HCT116 (cell line): ENCODE measurements around the gene DLG2. TPM values are rescaled to one million over a fixed set of nuclear protein-coding genes. Genes with fewer than 3 reads are reported as not detected.

Experiments used
- ATAC-seq: fragments of 200-7000 bp; cut with Tn5 transposase; 2 replicates; pipeline ENCODE4 v1.9.1; 2020; ENCODE audit warnings: mild to moderate bottlenecking, moderate library complexity
- BruUV-seq: library from RNA; stranded (reverse); fragments of 400-500 nt; replicated peaks from 2 replicates; lab custom pipeline; 2021; lab: Mats Ljungman, UMichigan
- CTCF ChIA-PET: fragments of 300-600 bp; sonication (Branson Sonifier 250); formaldehyde crosslinking; loops from one replicate; lab custom pipeline; 2021; ENCODE audit warnings: antibody characterized with exemption; lab: Charles Lee
- POLR2A ChIA-PET: fragments of 300-600, 350-600 bp; sonication (Branson Sonifier 250); formaldehyde crosslinking; loops from one replicate; lab custom pipeline; 2021; ENCODE audit warnings: antibody characterized with exemption; lab: Charles Lee
- RAD21 ChIA-PET, 2 experiments: fragments of 300-600 bp; sonication (Branson Sonifier 250); formaldehyde crosslinking; loops; one replicate each; lab custom pipeline; 2023; ENCODE audit warnings: low total read pairs in 2 of 2; ENCODE audit not compliant: uncharacterized antibody in 2 of 2, unreplicated experiment in 2 of 2, low non-redundant PET in 1 of 2; lab: Charles Lee
- DNase-seq: peaks from one replicate; pipeline ENCODE4 v3.0.0-alpha.2; 2010; ENCODE audit warnings: low read depth, low spot score
- H2AFZ ChIP-seq: fragments of 200-600 bp; shearing (Covaris generic), sonication (generic); 2 replicates; pipeline ENCODE4 v1.6.1; 2017; ENCODE audit warnings: low read depth, mixed run types, mixed read lengths, antibody characterized with exemption, low read length; ENCODE audit not compliant: poor library complexity, severe bottlenecking
- H3K27ac ChIP-seq: 2 replicates; pipeline ENCODE4 v1.5.1; 2012; ENCODE audit warnings: low read depth, low read length
- H3K27me3 ChIP-seq: fragments of 200-600 bp; sonication (generic); 2 replicates; pipeline ENCODE4 v1.6.1; 2016; ENCODE audit warnings: mixed run types, low read length, mixed read lengths; ENCODE audit not compliant: insufficient read depth
- H3K36me3 ChIP-seq, 2 experiments: fragments of 200-500 bp in 1 of 2; fragments of 200-600 bp in 1 of 2; sonication (Bioruptor generic) in 1 of 2; sonication (generic) in 1 of 2; 2 replicates each; pipeline versions ENCODE4 v1.5.1 to v1.6.1; 2014 to 2016; ENCODE audit warnings: low read length in 2 of 2, inconsistent platforms in 1 of 2, mixed read lengths in 1 of 2, mixed run types in 1 of 2; ENCODE audit not compliant: insufficient read depth in 2 of 2, control insufficient read depth in 1 of 2
- H3K4me1 ChIP-seq, 2 experiments: fragments of 200-600 bp in 1 of 2; sonication (generic) in 1 of 2; 2 replicates each; pipeline versions ENCODE4 v1.5.1 to v1.6.1; 2012 to 2017; ENCODE audit warnings: low read length in 2 of 2, inconsistent platforms in 1 of 2, mild to moderate bottlenecking in 1 of 2, mixed read lengths in 1 of 2, mixed run types in 1 of 2, moderate library complexity in 1 of 2; ENCODE audit not compliant: insufficient read depth in 2 of 2, control insufficient read depth in 1 of 2
- H3K4me2 ChIP-seq: fragments of 200-600 bp; sonication (generic); 2 replicates; pipeline ENCODE4 v1.6.1; 2017; ENCODE audit warnings: mixed run types, low read length, mixed read lengths
- H3K4me3 ChIP-seq, 2 experiments: fragments of 200-600 bp in 1 of 2; sonication (generic) in 1 of 2; replicated peaks in 1 of 2; 2 replicates each; pipeline ENCODE4 v1.5.1; 2011 to 2016; ENCODE audit warnings: low read length in 2 of 2, control low read depth in 1 of 2, low read depth in 1 of 2, mild to moderate bottlenecking in 1 of 2, mixed read lengths in 1 of 2, mixed run types in 1 of 2
- H3K79me2 ChIP-seq: fragments of 200-600 bp; sonication (generic); 2 replicates; pipeline ENCODE4 v1.6.1; 2017; ENCODE audit warnings: mild to moderate bottlenecking, mixed run types, low read length, moderate library complexity, mixed read lengths; ENCODE audit not compliant: insufficient read depth
- H3K9ac ChIP-seq: fragments of 200-600 bp; sonication (generic); 2 replicates; pipeline ENCODE4 v1.6.1; 2016; ENCODE audit warnings: low read length, mixed read lengths
- H3K9me2 ChIP-seq: fragments of 200-600 bp; sonication (generic), shearing (Covaris generic); 2 replicates; pipeline ENCODE4 v1.6.1; 2017; ENCODE audit warnings: mixed run types, mild to moderate bottlenecking, moderate library complexity; ENCODE audit not compliant: insufficient read depth
- H3K9me3 ChIP-seq, 2 experiments: fragments of 200-500 bp in 1 of 2; fragments of 200-600 bp in 1 of 2; sonication (Bioruptor generic) in 1 of 2; sonication (generic) in 1 of 2; 2 replicates each; pipeline ENCODE4 v1.6.1; 2014 to 2017; ENCODE audit warnings: low read length in 2 of 2, mixed read lengths in 2 of 2, inconsistent platforms in 1 of 2, low read depth in 1 of 2, mild to moderate bottlenecking in 1 of 2, mixed run types in 1 of 2, moderate library complexity in 1 of 2; ENCODE audit not compliant: control insufficient read depth in 1 of 2, insufficient read depth in 1 of 2
- H4K20me1 ChIP-seq: fragments of 200-600 bp; sonication (generic), shearing (Covaris generic); 2 replicates; pipeline ENCODE4 v1.6.1; 2017; ENCODE audit warnings: mixed run types, mild to moderate bottlenecking, moderate library complexity; ENCODE audit not compliant: insufficient read depth
- EZH2phosphoT487 ChIP-seq: fragments of 200-600 bp; IDR thresholded peaks from 2 replicates; pipeline ENCODE4 v1.6.1; 2018; ENCODE audit warnings: antibody characterized with exemption, borderline replicate concordance
- intact Hi-C: fragments of 100-400 bp; cut with micrococcal nuclease; formaldehyde crosslinking; loops from 2 replicates; pipeline ENCODE4 v1.10.0; 2022
- total RNA-seq: library from RNA; stranded (reverse); gene quantifications from one replicate; pipeline ENCODE4 v1.2.1, GENCODE V29; 2021; ENCODE audit not compliant: unreplicated experiment
- TF ChIP-seq, protein P1 (sequence below), 3 experiments: fragments of 200-600 bp in 1 of 3; sonication (generic) in 1 of 3; IDR thresholded peaks in 2 of 3; conservative IDR thresholded peaks in 1 of 3; 2 replicates each; pipeline ENCODE4 v1.5.1; 2012 to 2017; ENCODE audit warnings: low read depth in 2 of 3, low read length in 2 of 3, antibody characterized with exemption in 1 of 3, borderline replicate concordance in 1 of 3, control low read depth in 1 of 3, mild to moderate bottlenecking in 1 of 3, mixed read lengths in 1 of 3, mixed run types in 1 of 3, moderate library complexity in 1 of 3; ENCODE audit not compliant: insufficient read depth in 1 of 3
- TF ChIP-seq, protein P2 (sequence below): IDR thresholded peaks from 2 replicates; pipeline ENCODE4 v1.6.1; 2011; ENCODE audit warnings: mild to moderate bottlenecking, low read length, moderate library complexity; ENCODE audit not compliant: insufficient replicate concordance; ENCODE audit errors: extremely low read depth

Gene DLG2
- total RNA-seq, 1 experiment from 2014 or later: 2.4 TPM

DNA sequence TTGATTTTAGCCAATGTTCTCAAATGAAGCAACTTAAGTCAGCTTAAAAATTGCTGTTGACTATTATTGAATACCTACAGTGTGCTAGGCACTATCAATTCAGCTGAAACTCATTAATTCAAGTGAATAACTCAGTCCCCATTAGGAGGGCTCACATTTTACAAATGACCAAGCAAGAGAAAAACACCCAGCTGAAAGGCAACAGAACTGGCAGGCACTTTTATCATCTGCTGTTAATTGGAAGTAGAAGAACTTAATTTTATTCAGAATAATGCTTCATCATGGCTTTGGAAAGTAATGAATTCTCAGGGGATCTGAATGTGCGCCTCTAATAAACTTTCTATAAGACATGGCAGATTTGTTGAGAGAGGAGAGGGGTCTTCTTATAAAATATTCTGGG is 1066.9 kb downstream of the DLG2 start:
- no peaks in the 10 kb centered on the region for H3K4me1 ChIP-seq
- no peak overlapping the region for H3K4me2 ChIP-seq
- no peaks in the 10 kb centered on the region for H3K36me3 ChIP-seq
- H3K9ac ChIP-seq: no peak overlapping the region
- H3K27me3 ChIP-seq: no peaks in the 10 kb centered on the region
- no peaks in the 10 kb centered on the region for H3K79me2 ChIP-seq
- no peaks in the 10 kb centered on the region for H3K9me3 ChIP-seq
- TF ChIP-seq, protein P1, sequence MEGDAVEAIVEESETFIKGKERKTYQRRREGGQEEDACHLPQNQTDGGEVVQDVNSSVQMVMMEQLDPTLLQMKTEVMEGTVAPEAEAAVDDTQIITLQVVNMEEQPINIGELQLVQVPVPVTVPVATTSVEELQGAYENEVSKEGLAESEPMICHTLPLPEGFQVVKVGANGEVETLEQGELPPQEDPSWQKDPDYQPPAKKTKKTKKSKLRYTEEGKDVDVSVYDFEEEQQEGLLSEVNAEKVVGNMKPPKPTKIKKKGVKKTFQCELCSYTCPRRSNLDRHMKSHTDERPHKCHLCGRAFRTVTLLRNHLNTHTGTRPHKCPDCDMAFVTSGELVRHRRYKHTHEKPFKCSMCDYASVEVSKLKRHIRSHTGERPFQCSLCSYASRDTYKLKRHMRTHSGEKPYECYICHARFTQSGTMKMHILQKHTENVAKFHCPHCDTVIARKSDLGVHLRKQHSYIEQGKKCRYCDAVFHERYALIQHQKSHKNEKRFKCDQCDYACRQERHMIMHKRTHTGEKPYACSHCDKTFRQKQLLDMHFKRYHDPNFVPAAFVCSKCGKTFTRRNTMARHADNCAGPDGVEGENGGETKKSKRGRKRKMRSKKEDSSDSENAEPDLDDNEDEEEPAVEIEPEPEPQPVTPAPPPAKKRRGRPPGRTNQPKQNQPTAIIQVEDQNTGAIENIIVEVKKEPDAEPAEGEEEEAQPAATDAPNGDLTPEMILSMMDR (IDR thresholded peaks at IDR 0.05 in 2 of 3, conservative IDR thresholded peaks at IDR 0.05 in 1 of 3; ENCODE audit: borderline replicate concordance in 1 of 3, insufficient read depth in 1 of 3, low read depth in 2 of 3, low read length in 2 of 3): no peak
- no peak for TF ChIP-seq EZH2phosphoT487
- TF ChIP-seq, protein P2, sequence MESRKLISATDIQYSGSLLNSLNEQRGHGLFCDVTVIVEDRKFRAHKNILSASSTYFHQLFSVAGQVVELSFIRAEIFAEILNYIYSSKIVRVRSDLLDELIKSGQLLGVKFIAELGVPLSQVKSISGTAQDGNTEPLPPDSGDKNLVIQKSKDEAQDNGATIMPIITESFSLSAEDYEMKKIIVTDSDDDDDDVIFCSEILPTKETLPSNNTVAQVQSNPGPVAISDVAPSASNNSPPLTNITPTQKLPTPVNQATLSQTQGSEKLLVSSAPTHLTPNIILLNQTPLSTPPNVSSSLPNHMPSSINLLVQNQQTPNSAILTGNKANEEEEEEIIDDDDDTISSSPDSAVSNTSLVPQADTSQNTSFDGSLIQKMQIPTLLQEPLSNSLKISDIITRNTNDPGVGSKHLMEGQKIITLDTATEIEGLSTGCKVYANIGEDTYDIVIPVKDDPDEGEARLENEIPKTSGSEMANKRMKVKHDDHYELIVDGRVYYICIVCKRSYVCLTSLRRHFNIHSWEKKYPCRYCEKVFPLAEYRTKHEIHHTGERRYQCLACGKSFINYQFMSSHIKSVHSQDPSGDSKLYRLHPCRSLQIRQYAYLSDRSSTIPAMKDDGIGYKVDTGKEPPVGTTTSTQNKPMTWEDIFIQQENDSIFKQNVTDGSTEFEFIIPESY: no peak
- TF ChIP-seq, all 23 proteins: peak for 0
- Histone ChIP-seq H3K4me3 (no peak overlapping the region), H2AFZ (no peak overlapping the region), H3K9me2 (no peaks in the 10 kb centered on the region), H3K27ac (no peak overlapping the region), H4K20me1 (no peaks in the 10 kb centered on the region)
- BruUV-seq: no TSS peak
- DNase-seq (no peak), ATAC-seq (no peak)
- intact Hi-C loops: no loop called here
- ChIA-PET RAD21 (no interaction called here), CTCF (interaction anchor here (1.1 kb wide), 1 partner anchor 724 kb away, joined by 3 read pairs; no protein-coding TSS in a partner anchor), POLR2A (no interaction called here)
